ENCODE measurements around the gene SEMA3C.

Gene SEMA3C

DNA sequence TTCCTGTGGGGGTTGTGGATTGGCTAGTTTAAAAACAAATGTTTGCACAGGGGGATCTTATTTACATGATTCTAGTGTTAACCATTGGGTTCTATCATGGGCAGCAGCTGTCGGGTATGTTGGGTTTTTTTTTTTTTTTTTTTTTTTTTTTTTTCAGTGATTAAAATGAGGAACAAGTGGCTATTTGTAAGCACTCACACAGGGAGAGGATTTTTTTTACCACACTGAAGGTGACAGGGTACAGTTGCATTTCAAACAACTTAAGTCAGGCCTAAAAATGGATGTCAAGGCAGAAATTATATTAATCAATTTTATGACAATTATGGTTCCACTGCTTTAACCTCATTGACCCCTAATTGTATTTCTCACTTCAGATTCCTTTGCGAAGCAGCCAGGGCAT lies 187.6 kb downstream of the SEMA3C start:
- no peak for DNase-seq

DNA sequence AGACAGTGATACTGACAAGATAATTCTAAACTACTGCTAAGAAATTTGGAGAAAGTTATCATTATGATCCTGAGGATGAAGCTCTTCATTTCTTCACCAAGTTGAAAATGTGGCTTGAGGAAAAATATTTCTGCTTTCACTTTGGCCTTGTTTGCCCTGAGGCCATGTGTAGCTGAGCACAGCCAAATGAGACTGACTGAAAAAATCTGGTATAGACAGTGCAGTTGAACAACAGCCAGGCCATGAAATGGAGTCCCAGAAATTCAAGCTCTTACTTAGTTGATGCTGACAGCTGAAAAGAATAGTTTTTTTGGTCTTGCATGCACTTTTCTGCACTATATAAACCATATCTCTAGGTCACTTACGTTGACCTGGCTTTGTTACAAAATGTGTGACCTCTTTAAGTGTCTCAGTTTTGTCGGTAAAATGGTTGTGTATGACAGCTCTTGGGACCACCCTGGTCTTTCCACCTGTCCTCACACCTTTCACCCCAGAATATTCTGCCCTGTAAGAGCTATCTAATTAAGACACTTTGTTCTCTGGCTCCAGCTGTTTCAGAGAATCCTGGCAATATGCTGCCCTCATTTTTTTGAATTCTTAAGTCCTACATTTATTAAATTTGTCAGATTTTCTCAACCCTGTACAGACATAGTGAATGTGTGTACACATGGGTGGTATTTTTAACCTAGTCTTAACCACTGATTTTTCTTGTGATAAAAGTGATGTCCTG lies 189.1 kb downstream of the SEMA3C start:
- DNase-seq: no peak

DNA sequence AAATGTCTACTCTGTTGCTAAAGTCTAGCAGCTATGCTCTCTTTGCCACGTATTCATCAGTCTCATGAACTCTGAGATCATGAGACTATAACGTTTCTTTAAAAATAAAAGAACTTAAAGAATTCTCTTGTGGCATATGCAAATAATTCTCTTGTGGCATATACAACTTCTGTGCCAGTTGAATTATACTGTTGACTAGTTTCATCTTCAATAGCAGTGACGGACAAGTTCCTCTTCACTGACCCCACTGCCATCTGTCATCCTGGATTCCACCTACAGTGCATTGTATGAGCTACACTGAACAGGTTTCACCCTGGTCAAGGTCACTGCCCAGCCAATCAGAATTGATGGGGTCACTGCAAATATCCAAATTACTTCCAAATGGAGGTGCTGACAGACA lies 192.2 kb downstream of the SEMA3C start:
- no peak for DNase-seq

DNA sequence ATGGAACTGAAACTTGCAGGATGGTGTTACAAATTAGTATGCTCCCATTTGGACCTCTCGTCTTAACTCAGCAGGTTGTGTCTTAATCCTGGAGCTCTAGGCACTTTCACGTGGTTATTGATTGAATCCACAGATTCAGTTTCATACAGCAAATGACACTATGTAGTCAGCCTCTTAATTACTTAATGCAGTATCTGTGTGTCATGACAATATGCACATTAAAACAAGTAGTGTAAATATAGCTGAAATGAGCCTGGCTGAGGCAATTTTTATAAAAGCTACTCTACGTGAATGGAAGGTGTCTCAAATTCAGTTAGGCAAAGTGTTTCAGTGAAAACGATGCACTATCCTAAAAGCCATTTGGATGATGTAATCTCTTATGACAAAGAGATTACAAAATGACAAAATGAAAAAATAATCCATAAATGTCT lies 193.7 kb downstream of the SEMA3C start:
- DNase-seq: no peak

DNA sequence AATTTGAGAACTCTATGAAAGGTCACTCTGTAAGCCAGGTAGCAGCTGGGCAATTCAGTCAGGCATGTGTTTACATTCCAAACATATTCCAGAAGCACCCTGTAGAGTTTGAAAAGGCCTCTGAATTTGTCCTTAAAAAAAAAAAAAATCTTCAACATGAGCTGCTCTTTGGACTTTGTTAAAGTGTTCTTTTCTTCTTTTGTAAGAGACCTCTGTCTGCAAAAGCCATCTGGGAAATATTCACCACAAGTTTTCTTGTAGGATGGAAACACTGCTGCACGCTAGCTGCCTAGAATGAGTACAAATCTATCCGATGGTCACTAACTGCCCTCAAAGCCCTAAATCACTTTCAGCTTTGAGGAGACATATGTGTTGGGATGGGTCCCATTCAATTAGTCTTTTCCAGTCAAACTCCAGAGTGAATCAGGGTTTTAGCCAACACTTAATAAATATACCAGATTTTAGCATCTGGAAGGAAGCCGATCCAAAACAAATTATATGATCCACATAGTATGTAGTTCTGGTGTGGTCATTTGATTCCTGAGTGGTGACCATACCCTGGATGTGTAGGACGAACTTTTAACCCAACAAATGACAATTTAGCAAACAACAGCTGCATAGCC lies 194.5 kb downstream of the SEMA3C start:
- DNase-seq: no peak

DNA sequence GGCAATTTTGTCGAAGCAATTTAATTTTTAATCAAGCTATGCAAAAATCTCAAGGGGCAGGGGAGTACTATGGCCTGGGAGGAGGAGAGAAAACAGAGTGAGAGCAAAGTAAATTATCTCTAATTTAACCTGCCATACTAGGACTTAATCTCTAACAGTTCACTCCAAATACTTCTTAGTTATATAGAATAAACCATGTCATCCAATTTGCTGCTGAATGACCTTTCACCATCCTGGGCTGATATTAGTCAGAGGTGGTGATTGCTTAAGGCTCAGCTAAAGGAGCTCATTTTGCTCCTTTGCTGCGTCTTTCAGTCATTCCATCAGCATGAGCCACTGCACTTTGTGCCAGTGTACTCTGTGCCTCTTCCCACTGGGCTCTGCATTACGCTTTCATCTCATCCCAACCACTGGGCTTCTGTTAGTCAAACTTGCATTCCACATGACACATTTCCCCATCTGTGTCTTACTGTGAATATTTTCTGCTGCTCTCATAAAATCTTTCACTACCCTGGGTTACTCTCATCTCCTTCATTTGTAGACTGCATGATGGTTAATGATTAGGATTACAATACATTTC lies 196.1 kb downstream of the SEMA3C start:
- no peak for DNase-seq

DNA sequence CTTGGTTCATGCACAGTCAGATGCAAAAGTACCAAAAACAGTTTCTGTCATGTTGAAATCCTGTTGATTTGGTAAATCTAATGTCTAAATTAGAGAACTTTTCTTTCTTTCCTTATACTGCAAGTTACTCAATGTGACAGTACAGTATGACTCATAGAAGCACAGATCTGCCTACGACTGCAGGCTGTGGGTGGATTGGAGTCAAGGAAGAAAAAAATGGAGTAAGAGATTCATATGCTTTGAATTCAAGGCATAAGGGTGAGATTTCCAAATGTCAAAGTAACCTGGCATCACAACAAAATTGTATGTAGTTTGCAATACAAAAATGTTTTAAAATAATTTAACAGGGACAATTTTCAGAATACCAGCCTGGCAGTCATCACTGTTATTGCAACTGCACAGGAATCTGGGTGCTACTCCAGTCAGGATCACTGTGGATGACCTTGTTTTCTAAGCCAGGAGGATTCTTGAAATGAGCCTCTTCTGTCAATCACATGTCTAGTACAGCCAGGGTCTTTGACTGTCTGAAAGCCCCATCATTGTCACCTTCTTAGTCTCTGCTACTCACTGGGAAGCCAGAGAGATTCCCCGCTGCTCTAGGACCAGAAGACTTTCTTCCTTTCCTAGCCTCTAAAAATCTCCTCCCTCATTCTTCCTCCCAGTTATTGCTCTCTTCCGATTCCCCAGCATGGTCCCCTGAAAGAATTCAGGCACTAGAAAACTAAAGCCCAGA lies 196.8 kb downstream of the SEMA3C start:
- DNase-seq: no peak

DNA sequence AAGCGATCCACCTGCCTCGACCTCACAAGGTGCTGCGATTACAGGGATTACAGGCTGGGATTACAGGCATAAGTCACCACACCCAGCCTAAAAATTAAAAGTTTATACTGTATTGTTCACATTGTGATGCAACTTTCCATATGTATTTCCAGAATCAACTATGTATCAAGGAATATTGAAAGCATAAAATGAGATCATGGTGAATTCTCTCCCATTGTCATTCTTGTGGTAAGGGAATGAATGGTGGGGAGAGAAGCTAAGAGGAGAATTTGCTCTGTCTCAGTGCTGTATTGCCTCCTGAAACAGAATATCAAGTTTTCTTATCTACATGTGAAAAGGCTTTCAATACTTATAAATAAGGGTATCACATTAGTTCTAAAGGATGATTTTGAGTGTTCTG lies 198.7 kb downstream of the SEMA3C start:
- DNase-seq: no peak

DNA sequence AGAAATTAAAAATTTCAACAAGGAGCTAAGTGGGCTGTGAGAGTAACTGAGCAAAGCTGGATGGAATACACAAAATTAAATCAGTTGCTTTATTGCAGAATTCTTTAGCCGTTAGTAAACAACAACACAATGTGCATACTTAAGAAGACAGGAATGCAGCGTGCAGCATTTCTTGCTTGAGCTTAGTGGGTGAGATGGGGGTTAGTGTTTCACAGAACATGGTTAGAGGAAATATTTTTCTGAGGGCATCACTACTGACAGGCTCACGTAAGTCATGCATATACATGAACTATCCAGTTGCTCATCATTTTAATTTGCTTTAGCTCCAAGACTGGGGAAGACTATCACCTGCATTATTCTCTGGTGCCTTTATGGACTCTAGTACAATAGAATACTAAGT lies 199.6 kb downstream of the SEMA3C start:
- DNase-seq: no peak

DNA sequence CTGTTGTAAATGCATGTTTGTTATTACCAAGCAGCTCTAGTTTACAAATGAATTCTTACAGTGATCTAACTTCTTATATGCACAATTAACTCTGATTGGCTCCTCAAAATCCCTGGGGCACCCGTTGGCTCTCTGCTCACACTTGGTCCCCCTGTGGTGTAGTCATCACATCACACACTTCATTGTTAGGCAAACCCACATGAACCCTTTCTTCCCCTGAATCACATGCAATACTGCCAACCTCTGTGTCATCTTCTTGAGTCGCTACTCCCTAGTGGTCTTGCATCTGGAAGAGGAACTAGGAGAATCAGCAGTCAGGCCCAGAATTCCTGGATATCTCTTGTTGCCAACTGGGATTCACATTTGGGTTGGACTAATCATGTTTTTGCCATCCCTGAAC lies 207.3 kb downstream of the SEMA3C start:
- no peak for DNase-seq

DNA sequence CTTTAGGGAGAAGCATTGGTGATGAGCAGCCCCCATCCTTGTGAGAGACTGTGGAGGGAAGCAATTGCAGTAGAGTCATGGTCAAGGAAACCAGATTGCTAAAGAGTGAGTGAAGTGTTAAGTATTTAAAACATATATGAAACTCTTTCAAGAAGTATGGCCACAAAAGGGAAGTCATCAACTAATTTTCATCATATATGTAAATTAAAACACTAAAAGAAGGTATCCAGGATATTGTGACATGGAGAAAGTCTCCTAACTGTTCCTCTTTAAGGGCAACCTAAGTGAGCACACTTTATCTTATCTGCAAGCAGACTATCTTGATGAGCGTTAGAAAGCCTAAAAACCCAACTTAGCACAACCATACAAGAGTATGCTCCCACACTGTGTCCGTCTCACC lies 210.7 kb downstream of the SEMA3C start:
- no peak for DNase-seq

DNA sequence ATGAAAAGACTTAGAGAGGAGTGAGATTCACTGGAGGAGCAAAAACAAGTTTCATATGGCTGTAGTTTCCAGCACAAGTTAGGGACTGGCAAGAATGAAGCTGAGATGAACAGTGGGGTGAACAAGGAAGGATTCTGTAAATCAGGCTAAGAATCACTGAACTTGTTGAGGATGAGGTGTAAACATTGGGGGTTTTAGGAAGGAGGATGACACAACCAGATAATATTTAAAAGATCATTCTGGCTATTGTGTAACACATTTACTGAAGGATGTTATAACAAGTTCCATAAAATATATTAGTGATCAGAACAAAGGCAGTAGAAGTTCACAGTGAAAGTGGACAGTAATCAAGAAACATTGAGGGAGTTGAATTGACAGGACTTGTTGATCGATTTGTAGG lies 211.5 kb downstream of the SEMA3C start:
- DNase-seq: no peak

DNA sequence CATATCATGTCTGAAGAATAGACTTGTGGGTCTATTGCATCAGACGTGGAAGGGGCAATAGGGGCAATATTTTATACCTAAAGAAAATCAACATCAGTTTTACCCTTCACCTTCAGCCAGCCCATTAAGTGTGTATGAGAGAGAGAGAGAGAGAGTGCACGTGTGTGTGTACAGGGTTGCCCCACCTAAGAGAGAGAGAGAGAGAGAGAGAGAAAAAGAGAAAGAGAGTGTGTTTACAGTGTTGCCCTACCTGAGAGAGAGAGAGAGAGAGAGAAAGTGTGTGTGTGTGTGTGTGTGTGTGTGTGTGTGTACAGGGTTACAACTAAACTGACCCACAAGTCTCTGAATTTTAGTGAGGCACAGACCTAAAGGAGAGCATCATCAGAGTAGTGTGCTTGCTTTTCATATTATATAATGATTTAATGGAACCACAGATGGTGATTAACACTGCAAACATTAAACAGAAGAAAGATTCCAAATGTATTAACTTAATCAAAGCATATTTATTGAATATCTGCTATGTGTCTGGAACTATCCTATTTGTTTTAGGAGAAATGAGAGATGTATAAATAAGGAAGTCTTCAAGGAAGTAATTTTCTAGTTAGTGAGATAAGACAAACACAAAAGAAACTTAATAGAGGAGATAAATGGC lies 213.6 kb downstream of the SEMA3C start:
- no peak for DNase-seq

DNA sequence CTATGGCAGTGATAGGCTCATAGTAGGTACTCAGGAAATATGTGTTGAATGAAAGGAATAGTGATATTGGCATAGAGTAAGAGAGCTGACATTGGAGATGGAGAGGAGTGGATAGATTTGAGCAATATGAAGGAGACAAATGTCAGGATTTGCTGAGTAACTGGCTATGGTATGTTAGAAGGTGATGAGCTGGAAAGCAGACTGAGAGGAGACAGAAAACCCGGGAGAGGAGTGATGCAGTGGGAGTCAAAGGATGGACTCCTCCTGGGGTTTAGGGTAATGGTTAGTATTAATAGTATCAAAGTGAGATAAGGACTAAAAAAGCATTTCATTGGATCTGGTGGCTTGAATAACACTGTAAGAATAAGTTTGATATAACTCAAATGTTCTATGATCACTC lies 215.6 kb downstream of the SEMA3C start:
- DNase-seq: no peak

DNA sequence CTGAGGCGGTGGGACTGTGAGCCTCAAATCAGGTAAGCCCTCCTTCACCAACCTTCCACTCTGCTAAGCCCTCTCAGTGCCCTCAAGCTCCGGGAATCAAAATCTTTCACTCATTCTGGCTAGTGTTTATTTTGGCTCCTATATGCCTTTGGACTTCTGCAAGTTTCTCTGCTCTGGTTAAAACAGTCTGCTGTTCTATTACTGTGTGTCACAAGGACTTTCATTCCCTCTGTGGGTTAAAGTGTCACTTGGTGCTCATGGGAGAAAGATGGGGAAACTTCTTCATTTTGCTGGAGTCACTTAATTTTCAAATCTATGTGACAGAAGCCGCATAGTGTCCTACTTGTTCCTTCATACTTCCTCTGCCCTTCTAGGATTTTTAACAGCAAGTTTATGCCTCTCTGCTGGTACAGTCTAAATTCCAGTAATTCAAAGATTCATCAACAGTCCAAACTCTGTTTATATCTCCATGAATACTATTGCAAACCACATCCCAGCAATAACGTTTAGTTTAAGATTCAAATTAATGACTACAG lies 219.1 kb downstream of the SEMA3C start:
- DNase-seq: no peak

DNA sequence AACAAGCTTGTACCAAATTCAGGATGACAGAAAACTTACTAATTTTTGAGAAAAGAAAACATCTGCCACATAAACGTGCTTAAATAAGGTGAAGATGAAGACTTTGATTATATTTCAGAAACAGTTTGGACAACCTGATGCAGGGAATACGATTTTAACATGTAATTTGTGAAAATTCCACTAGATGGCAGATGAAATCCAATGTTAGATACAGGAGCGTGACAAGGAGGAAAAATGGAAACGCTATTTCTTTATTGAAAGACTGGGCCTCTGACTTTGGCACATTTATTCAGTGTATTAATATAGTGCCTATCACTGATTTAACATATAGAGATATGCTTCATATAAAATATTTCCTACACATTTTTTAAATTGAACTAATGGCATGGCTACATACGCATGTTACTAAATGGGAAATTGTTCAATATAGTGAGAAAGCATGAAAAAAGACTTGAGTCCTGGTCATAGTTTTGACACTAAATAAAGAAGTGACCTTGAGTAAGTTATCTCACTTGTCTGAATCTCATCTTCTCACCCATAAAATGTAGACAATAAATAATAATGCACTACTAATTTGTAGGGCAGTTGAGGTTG lies 219.7 kb downstream of the SEMA3C start:
- DNase-seq: peak; percentile 34

Measured in NCI-H2029 treated with DMSO at 0.1 percent for 48 hours (cell line).